Inferior parietal cortex (tissue), 1 donor: ENCODE results near the gene C2orf72.
"Not testable (repeated sequence)": the region's sequence is repeated elsewhere in the genome, so short reads cannot be mapped to it uniquely, and the experiment has no call there.

Experiments used
- DNase-seq: peaks from one replicate; pipeline ENCODE4 v3.0.0-alpha.2; 2016; ENCODE audit errors: extremely low spot score

C2orf72 gene

GRCh38 chr2:231046916-231047273 is 9.6 kb downstream of the C2orf72 start:
- no peak for DNase-seq

- peak; percentile 80 for DNase-seq
These were observed 10.1 kb downstream of the C2orf72 start for GRCh38 chr2:231047274-231047922.

GRCh38 chr2:231047923-231048915 is 10.9 kb downstream of the C2orf72 start:
- DNase-seq, result no peak

- no peak for DNase-seq
These were observed 12.1 kb downstream of the C2orf72 start for GRCh38 chr2:231049286-231050017.

- DNase-seq, result no peak
These were observed 12.9 kb downstream of the C2orf72 start for GRCh38 chr2:231050018-231050901.

- DNase-seq, result no peak
These were observed 13.8 kb downstream of the C2orf72 start for GRCh38 chr2:231051116-231051515.

- DNase-seq, result peak; percentile 88
These were observed 15.4 kb downstream of the C2orf72 start for GRCh38 chr2:231052494-231053451.

GRCh38 chr2:231053846-231054245 is 16.5 kb downstream of the C2orf72 start:
- no peak for DNase-seq

GRCh38 chr2:231056453-231057416 is 19.4 kb downstream of the C2orf72 start, which contains the start of gene PSMD1:
Gene PSMD1 (plus strand): TSS chr2:231056867. CDS start chr2:231057026, 159 bp downstream.
- DNase-seq, result peak; percentile 93

- no peak for DNase-seq
These were observed 20.3 kb downstream of the C2orf72 start for GRCh38 chr2:231057590-231057989.

- DNase-seq, result no peak
These were observed 21.6 kb downstream of the C2orf72 start for GRCh38 chr2:231058761-231059550.

- DNase-seq, result no peak
These were observed 22.4 kb downstream of the C2orf72 start for GRCh38 chr2:231059756-231060155.

GRCh38 chr2:231062776-231063175 is 25.5 kb downstream of the C2orf72 start:
- DNase-seq, result no peak

GRCh38 chr2:231063347-231063746 is 26.0 kb downstream of the C2orf72 start:
- no peak for DNase-seq

GRCh38 chr2:231065966-231066365 is 28.6 kb downstream of the C2orf72 start:
- no peak for DNase-seq

- DNase-seq, result not testable (repeated sequence)
These were observed 30.2 kb downstream of the C2orf72 start for GRCh38 chr2:231067531-231067930.

GRCh38 chr2:231068525-231069222 is 31.4 kb downstream of the C2orf72 start:
- DNase-seq, result no peak
